NB4 (cell line): Measurements from ENCODE around the gene HPCAL1.

Experiments
- CTCF ChIP-seq: IDR thresholded peaks from one replicate; pipeline ENCODE4 v1.5.1; 2012; ENCODE audit warnings: low read depth, low read length
- POLR2A ChIP-seq: IDR thresholded peaks from 2 replicates; pipeline ENCODE4 v1.6.1; 2011; ENCODE audit warnings: mild to moderate bottlenecking; ENCODE audit not compliant: insufficient read length; ENCODE audit errors: extremely low read depth

GRCh38 chr2:10258326-10258725 lies 44.4 kb upstream of the HPCAL1 start:
- no peak for TF ChIP-seq POLR2A
- no peak for TF ChIP-seq CTCF
